Embryonic facial prominence (tissue), 1 donor: ENCODE results near the gene OR10A7.
"Not testable (repeated sequence)": the region's sequence is repeated elsewhere in the genome, so short reads cannot be mapped to it uniquely, and the experiment has no call there.

Source experiments
- DNase-seq: peaks from one replicate; pipeline ENCODE4 v3.0.0-alpha.2; 2016; ENCODE audit errors: extremely low spot score

Gene OR10A7

GRCh38 chr12:55220725-55221124 lies at the start of gene OR10A7:
Gene OR10A7, plus strand, starts transcription at chr12:55221025. Its CDS starts 0 bp downstream, at chr12:55221025.
- DNase-seq, result no peak

- DNase-seq, result no peak
Measured at GRCh38 chr12:55171445-55171844, 49.4 kb upstream of the OR10A7 start.

GRCh38 chr12:55171846-55172245 lies 49.0 kb upstream of the OR10A7 start:
- not testable (repeated sequence) for DNase-seq

GRCh38 chr12:55172686-55173085 lies 48.1 kb upstream of the OR10A7 start:
- no peak for DNase-seq

GRCh38 chr12:55173456-55173855 lies 47.4 kb upstream of the OR10A7 start:
- DNase-seq, result no peak

GRCh38 chr12:55188573-55188972 lies 32.3 kb upstream of the OR10A7 start:
- DNase-seq, result no peak

- peak; percentile 73 for DNase-seq
Measured at GRCh38 chr12:55188974-55189556, 31.8 kb upstream of the OR10A7 start.

GRCh38 chr12:55194382-55194781 lies 26.4 kb upstream of the OR10A7 start:
- DNase-seq, result no peak

GRCh38 chr12:55226523-55226922 lies 5.7 kb downstream of the OR10A7 start:
- DNase-seq, result no peak

GRCh38 chr12:55227643-55228042 lies 6.8 kb downstream of the OR10A7 start:
- no peak for DNase-seq

GRCh38 chr12:55244309-55244708 lies 23.5 kb downstream of the OR10A7 start, which contains the start of gene OR6C74:
Gene OR6C74, plus strand, starts transcription at chr12:55244609. Its CDS starts 2,679 bp downstream, at chr12:55247288.
- DNase-seq, result no peak

GRCh38 chr12:55246159-55246558 lies 25.3 kb downstream of the OR10A7 start:
- no peak for DNase-seq

- no peak for DNase-seq
Measured at GRCh38 chr12:55250944-55251343, 30.1 kb downstream of the OR10A7 start.

- DNase-seq, result no peak
Measured at GRCh38 chr12:55253281-55253680, 32.5 kb downstream of the OR10A7 start.

GRCh38 chr12:55256831-55257230 lies 36.0 kb downstream of the OR10A7 start:
- no peak for DNase-seq

- DNase-seq, result no peak
Measured at GRCh38 chr12:55258303-55258702, 37.5 kb downstream of the OR10A7 start.
